H4 (cell line): ENCODE results near the gene LYVE1. TPM values are rescaled to one million over a fixed set of nuclear protein-coding genes. Genes with fewer than 3 reads are reported as not detected.

Experiments used
- DNase-seq: peaks from one replicate; pipeline ENCODE4 v3.0.0-alpha.2; 2015; ENCODE audit warnings: low spot score
- total RNA-seq: library from RNA; depleted of rRNA; stranded (reverse); fragments of >200 nt; shearing (Covaris generic); gene quantifications from 2 replicates; pipeline ENCODE4 v1.2.3, GENCODE V29; 2014

LYVE1 gene
- total RNA-seq, 1 experiment from 2014 or later = not detected

DNA sequence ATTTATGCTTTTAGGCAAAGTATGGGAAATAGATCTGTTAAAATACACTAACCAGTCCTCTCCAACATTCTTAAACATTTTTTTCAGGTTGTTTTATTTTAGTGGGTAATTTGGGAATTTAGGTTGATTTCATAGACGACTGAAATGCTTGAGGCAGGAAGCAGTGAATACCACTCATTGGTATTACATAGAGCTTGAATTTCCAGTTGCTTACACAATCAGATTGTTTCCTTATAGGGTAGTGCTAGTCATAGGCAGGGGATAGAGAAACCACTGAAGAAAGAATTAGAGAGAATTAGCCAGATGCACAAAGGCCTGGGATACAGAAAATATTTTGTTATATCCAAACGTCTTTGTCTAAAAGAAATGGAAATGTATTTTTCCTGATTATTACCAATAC lies 23.9 kb upstream of the LYVE1 start:
- DNase-seq = peak; percentile 91

DNA sequence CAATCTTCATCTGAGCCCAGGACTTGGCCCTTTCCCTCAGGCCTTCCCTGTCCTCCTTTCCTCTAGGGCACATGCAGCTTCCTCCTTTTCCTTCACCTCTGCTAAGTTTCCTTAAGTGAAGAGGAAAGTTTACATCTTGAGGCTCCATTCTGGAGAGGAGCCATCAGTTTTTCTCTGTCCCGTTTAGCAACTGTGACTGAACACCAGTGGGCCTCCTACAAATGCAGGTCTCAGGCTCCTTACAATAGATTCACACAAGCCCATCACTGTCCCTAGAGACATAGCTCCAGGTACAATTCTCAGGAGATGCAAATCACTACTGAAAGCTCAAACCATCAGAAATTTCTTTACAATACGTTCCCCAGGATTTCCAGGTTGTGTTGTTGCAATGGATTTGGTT lies 23.3 kb upstream of the LYVE1 start:
- DNase-seq = no peak

DNA sequence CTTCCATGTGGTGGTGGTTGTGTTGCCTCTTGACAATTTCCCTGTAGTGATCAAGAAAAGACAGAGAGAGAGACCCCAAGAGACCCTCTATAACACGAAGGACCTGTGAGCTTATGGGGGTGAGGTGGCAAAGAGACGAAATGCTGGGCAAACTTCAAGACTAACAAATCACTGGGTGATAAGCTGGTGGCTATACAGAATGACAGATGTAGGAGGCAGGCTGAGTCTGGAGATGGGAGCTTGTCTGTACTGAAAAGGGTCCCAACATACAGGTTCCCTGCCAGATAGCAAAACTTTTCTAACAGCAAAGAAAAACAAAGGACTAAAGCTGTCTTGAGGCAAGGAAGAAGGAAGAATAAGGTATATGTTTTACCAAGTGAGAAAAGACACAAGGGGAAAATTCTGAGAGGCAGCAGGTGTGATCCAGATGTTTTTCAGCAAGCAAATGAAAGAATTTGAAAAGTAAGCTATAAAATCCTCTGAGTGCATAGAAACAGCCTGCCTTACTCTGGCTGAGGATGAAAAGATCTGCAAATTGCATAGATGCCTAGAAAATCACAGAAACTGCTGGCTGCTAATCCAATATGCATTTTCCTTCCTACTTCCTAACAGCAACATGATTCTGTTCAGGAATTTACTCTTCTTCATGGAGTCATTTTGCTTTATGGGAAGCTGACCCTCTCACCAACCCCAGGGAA lies 21.9 kb upstream of the LYVE1 start:
- DNase-seq = no peak

DNA sequence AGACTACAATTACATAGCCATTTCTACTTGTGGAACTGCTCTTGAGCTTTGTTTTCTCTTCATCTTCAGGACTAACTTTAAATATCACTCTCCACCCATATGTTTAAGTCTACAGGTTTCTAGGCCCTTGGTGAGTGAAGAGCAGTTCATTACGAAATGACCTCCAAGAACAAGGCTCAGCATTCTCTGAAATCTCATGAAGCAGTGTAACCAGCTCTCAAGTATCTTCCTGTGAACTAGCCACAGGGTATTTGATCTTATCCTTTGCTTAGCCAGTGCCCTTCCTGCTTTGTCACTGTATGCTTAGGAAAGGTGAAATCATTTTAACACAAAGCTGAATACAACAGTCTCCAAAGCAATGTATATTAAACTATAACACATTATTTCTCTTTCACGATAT lies 20.4 kb upstream of the LYVE1 start:
- no peak for DNase-seq

DNA sequence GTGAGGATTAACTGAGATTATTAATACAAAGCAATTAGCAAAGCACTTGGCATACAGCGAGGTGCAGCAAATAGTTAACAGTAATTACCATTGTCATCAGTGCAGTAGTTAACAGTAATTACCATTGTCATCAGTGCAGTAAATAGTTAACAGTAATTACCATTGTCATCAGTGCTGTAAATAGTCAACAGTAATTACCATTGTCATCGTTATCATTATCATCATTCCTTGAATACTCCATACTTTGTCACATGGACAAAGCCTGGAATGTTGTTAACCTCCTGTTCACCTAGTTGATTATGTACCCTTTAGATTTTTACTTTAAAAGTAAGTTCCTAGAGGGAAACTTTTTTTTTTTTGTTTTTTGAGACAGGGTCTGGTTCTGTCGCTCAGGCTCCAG lies 19.5 kb upstream of the LYVE1 start:
- DNase-seq = no peak

DNA sequence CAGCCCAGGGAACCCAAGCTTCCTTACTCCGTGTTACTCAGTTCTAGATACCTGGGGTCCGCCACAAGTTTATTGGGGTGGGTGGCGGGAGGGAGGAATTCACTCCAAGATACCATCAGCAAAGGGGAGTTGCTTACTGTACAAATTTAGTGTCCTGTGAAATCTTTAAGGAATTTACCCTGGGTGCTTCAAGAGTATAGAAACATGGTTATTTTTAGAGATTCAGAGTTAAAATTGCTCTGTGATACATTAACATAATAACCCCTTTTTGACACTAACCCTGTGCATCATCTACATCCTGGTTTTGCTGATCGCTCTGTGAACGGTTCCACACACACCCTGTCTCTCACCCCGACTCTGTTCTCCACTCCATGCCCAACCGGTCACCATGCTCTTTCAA lies 18.9 kb upstream of the LYVE1 start:
- no peak for DNase-seq

DNA sequence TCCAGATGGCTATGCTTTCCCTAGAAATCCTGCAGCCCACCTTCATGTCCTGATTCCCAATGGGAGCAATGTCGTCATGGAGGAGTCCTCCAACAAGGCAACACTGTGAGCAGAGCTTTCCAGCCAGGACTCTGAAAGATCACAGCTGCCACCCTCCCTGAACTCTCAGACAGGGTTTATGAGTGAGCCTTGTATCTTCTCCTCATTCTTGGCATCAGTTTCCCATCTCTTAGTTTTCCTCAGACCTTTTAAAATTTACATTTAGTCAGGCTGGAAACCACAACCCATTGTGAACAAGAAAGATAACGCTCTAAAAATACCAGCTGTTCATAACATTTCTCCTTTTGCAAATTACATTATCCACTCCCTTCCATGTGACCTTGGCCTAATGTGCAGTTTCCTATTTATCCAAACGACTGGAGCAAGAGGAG lies 15.6 kb upstream of the LYVE1 start:
- DNase-seq = no peak

DNA sequence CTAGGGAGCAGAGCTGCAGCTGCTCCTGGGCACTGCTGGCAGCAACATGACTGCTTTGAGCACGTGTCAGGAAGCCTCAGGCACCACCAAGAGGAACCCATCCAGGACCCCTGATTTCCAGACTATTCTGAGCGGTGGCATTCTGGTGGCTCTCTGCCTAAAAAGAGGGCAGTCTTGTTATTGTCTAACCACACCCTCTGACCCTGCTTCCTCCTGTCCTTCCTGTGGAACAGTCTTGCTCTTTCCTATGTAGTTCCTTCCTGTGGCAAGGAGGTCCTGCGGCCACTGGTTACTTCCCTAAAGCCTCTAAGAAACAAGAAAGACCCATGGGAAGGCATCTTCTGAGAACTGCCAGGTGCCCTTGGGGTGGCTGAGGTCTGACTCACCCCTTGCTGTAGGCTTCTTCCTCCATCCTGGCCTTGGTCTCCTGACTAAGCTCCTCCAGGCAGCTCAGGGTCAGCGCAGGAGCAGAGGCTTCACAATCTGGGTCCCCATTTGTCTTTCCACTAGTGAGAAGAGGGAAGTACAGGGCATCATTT lies 13.1 kb upstream of the LYVE1 start:
- DNase-seq = no peak

DNA sequence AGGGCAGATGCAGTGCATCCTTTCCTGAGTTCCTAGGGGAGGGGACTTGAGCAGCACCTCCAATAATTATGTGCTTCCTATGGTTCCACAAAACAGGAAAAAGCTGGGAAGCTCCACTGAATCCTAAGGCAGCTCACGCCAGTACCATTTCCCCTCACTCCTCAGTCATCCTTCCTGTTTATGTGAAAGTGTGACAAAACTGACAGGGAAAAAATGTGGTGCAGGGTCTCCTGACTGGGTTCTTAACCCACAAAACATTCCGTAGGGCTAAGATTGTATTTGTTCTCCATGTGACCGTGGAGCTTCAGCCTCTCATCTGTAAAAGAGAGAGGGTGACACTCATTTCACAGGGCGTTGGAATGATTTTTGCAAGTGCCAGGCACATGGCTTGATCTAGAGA lies 12.2 kb upstream of the LYVE1 start:
- no peak for DNase-seq

DNA sequence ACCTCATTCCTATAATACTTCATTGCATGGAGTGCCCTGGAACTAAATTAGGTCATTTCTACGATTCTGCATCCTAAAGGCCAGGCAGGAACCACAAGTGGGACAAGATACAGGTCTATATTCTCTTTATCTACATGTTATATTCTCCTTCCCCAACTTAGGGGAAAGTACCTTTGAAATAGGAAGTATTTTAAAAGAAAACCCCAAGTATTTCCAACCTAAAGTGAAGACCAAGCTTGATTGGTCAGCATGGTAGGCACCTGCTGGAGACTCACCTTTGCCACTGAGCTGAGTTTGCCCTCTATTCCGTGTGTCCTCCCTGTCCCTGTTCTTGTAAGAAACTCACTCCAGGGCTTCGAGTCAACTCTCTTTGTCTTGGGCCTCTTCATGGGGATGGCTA lies 11.2 kb upstream of the LYVE1 start:
- no peak for DNase-seq

DNA sequence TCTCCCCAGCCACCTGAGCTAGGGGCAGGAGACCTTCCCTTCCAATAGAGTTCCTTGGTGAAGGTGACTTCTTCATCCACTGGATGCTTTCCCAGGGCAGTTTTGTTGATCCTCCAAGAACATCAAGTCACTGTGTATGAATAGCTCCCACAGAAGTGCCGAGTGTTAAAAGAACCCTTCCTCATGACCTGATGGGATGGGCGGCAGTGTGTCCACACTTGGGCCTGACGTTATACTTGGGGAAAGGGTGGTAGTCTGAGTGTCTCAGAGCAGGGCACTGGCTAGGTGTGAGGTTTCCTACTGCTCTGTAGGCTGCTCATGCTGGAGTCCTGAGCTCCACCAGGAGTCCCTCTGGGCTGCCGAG lies 7.6 kb upstream of the LYVE1 start:
- DNase-seq = no peak

DNA sequence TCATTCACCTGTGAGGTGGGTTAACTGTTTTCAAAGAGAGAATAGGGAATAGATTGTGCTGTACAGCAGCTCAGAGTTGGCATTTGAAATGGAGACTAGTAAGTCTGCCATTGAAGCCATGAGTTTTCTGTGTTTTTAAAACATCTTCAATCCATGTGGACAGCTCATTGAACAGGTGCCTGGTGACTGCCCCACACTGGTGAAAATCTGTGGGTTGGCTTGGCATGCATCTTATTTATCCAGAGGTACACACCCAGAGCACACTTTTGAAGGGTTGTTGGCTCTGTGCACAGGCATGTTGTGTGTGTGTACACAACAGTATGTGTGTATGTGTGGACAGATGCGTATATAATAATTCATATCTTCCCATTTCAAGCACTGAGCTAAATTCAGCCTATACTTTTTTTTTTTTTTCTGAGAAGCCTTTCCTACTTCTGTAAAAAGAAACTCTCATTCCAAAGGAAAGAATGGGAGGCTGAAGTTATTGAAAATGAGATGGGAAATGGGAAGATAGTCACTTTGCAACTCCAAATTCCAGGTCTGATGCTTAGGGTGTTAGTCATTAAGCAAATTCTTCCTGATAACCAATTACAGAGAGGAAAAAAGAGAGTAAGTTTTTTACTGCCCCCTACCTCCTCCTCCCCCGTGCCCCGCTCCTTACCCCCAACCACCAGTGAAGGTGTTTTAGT lies 7.0 kb upstream of the LYVE1 start:
- DNase-seq = no peak

DNA sequence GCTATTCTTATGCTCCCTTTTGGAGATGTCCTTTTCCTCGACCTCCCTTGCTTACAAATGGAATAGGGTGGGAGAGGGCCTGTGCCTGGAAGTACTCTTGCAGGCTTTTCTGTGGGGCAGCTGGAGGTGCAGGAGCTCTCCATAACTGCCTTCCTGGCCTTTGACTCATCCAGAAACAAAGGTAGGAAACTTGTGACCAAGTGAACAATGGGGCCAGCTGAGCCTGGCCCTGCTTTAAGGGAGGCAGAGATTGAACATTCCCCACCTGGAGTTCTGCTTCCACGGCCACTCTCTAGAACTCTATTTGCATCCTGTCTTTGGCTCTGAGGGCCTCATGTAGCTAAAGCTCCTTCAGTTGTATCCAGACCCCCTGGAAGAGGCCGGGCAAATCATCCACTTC lies 5.1 kb upstream of the LYVE1 start:
- no peak for DNase-seq

DNA sequence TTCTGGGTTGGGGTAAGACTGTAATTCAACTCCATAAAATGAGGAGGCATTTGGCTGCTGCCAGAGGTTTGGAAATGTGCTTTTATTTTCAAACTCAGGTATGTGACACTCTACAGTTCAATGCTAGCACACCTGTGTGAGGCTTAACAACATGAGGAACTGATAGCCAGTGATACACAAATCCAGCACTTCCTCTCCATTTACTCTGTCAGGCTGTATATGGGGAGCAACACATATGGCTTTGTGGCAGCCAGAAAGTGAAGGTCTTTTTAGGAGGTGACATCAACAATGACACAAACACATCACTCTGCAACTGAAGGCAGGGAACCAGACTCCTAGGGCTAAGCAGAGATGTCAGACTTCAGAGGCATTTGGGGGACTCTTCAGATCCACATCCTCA lies 4.6 kb upstream of the LYVE1 start:
- no peak for DNase-seq

DNA sequence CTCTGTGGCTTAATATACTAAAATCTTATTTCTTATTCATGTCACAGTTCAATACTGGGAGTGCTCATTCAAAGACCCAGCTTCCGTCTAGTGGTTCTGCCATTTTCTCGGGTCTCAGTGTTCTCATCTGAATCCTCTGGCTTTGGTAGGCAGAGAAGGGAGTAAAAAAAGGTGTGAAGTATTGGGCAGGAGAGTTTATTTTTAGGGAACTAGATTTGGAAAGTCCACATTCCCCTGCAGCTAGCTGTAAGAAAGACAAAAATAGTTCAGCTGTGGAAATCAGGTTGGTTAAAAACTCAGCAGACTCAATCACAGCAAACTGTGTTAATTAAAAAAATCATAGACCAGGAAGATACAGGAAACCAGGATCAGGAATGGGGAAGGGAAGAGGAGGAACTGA lies 4.1 kb upstream of the LYVE1 start:
- no peak for DNase-seq

DNA sequence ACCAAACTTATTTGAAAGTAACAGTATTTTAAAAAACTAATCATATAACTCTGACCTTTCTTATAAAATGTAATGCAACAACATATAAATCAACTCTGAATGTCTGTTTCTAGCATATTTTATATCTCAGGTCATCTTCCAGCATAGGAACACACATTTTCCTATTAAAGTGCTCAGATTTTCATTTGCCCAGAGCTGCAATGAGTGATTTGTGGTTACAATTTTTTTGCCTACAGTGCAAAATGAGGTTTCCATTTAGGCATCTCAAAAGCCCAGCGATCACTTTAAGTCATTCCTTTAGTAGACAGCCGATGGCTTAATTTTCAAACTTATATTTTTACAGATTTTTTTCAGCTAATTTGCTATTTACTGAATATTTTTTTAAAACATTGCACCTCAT lies 1.0 kb downstream of the LYVE1 start:
- DNase-seq = no peak

DNA sequence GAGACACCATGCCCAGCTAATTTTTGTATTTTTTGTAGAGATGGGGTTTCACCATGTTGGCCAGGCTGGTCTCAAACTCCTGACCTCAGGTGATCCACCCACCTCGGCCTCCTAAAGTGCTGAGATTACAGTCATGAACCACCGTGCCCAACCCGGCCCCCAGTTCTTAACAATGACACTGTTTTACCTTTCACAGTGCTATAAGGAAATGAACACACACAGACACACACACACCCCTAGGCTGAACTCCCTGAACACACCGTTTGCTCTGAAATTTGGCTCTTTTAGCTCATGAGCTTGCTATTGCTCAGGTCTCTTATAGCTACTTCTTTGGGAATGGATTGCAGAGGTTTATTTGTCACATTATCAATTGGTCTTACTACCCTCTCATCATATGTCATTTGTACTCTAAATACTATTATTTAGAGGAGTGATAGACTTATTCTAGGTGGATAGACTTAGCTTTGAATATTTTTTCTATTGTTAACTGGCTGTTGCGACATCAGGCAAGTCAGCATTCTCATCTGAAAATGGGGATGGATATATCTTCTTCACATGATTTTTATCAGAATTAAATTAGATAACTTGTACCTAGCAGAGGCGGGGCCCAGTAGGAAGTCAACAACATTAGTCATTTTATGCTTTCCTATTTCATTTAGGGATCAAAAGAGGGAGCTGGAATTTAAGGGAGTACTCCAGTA lies 2.1 kb downstream of the LYVE1 start:
- DNase-seq = no peak

DNA sequence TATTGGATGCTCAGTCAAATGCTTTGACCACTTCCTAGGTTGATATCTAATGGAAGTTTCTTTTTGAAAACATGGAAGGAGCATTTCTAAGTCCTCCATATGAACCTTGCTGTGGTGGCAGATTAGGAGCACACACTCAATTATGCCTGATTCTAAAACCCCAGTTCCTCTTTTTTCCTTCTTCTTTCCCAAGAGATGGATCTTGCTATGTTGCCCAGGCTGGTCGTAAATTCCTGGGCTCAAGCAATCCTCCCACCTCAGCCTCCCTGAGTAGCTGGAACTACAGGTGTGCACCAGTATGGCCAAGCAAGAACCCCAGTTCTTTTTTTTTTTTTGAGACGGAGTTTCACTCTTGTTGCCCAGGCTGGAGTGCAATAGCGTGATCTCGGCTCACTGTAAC lies 3.0 kb downstream of the LYVE1 start:
- DNase-seq = no peak

DNA sequence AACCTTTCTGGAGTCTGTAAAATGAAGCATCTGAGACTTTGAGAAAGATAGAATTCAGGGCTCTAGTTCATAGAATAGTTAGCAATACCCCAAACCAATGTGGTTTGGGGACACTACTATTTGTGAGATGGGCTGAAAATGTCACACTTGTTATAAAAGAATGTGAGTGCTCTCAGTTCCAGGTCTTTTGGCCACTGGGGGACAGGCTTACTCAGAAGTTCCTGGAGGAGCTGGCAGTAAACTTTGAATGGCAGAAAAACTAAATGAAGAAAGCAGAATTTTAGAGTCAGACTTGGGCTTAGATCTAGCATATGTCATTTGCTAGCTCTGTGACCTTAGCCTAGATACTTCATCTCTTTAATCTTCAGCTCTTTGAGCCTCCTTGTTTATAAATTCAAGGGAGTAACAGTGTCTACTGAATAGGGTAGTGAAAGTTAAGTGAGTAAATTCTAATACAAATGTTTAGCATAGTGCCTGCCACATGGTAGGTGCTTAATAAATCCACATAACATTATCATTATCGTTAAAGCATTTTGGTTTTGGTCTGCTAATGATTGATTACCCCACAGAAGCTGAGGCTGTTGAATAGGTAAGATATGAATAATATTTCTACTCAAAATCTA lies 3.7 kb downstream of the LYVE1 start:
- DNase-seq = no peak

DNA sequence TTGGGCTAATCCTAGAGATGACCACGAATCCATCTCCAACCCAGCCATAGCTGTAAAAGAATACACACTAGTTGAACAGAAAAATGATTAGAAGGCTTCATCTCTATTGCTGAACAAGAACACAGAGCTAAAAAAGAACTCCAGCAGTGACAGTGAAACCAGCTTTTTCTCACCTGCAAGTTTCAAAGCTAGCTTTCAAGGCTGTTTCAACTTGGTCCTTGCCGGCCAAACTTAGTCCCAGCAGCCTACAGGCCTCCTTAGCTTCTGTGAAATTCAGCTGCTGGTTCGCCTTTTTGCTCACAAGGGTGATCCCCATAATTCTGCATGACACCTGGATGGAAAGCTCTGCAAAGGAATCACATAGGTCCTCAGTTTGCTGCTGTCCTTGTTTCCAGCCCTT lies 4.4 kb downstream of the LYVE1 start:
- no peak for DNase-seq

DNA sequence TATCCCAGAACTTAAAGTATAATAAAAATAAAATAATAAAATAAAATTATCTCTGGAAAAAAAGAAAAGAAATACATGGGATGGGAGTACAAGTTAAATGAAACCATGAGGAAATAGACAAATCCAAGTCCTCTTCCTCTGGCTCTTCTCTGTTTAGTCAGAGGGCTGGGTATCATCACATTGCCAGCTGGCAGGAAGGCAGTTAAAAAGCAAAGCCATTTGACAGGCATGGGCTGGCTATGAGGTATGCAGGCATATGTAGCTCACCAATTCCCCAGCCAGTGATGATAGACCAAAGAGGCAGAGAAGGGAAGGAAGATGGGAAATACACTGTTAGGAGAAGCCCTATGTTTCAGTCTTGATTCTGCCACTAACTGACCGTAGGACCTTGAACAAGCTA lies 6.5 kb downstream of the LYVE1 start:
- no peak for DNase-seq

DNA sequence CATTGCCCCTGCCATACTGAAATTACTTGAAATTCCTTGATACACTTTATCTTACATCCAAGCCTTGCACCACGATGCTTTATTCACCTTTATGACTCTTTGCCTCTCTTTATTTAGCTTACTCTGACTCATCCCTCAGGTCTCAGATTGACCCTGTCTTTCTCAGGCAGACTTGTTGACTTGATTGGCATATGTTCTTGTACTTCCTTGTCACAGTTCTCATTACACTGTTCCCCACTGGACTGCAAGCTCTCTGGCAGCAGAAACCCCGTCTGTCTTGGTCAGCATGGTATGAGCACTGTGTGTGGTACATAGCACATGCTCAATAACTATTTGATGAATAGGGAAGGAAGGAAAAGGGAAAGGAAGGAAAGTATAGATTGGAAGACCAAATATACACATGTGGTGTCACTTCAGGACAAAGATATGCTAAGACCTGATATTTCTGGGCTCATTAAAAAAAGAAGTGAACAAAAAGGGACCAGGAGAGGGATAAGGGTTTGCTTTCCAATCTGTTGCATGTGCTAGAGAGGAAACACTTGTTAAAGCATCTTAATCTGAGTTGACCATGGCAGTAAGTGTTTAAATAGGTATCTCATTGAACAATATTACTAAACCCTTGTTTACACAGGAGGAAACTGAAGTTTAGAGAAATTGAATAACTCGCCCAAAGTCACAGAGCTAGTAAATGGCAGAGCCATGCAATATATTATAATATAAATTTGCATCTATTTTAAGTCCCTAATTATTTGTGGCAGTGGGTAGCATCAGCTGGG lies 7.2 kb downstream of the LYVE1 start:
- DNase-seq = no peak
